Neural progenitor cell (in vitro differentiated cells): ENCODE data around the gene MTR. TPM values are rescaled to one million over a fixed set of nuclear protein-coding genes. Genes with fewer than 3 reads are reported as not detected.

Experiments used
- DNase-seq: peaks from one replicate; pipeline ENCODE4 v3.0.0-alpha.2; 2016; ENCODE audit warnings: low spot score
- H2AFZ ChIP-seq: fragments of 200-600 bp; sonication (generic); replicated peaks from 2 replicates; pipeline ENCODE4 v1.6.1; 2016; ENCODE audit warnings: antibody characterized with exemption
- H3F3A ChIP-seq: fragments of 200-600 bp; sonication (generic); 2 replicates; pipeline ENCODE4 v1.6.1; 2016; ENCODE audit warnings: antibody characterized with exemption, low read depth
- H3K27ac ChIP-seq: fragments of 200-600 bp; sonication (generic); 2 replicates; pipeline ENCODE4 v1.5.1; 2016; ENCODE audit warnings: mild to moderate bottlenecking
- H3K27me3 ChIP-seq: fragments of 200-600 bp; sonication (generic); 2 replicates; pipeline ENCODE4 v1.6.1; 2016; ENCODE audit warnings: mild to moderate bottlenecking, moderate library complexity
- H3K36me3 ChIP-seq: fragments of 200-600 bp; sonication (generic); 2 replicates; pipeline ENCODE4 v1.5.1; 2016
- H3K4me1 ChIP-seq: fragments of 200-600 bp; sonication (generic); 2 replicates; pipeline ENCODE4 v1.6.1; 2016; ENCODE audit warnings: mixed run types
- H3K4me2 ChIP-seq: fragments of 200-600 bp; sonication (generic); 2 replicates; pipeline ENCODE4 v1.6.1; 2016
- H3K4me3 ChIP-seq: fragments of 200-600 bp; sonication (generic); 2 replicates; pipeline ENCODE4 v1.5.1; 2016
- H3K79me2 ChIP-seq: fragments of 200-600 bp; sonication (generic); 2 replicates; pipeline ENCODE4 v1.6.1; 2016; ENCODE audit warnings: low read depth
- H3K9ac ChIP-seq: fragments of 200-600 bp; sonication (generic); 2 replicates; pipeline ENCODE4 v1.6.1; 2016
- H3K9me3 ChIP-seq: fragments of 200-600 bp; sonication (generic); 2 replicates; pipeline ENCODE4 v1.5.1; 2016; ENCODE audit warnings: low read depth
- H4K20me1 ChIP-seq: fragments of 200-600 bp; sonication (generic); 2 replicates; pipeline ENCODE4 v1.6.1; 2016; ENCODE audit warnings: low read depth
- H3K27ac Mint-ChIP-seq: 3 replicates; pipeline ENCODE4 v1.8.0; 2021; ENCODE audit warnings: mixed read lengths
- H3K27me3 Mint-ChIP-seq: 2 replicates; pipeline ENCODE4 v1.8.0; 2022; ENCODE audit warnings: low read depth, mild to moderate bottlenecking, inconsistent platforms, moderate library complexity, mixed read lengths; ENCODE audit not compliant: insufficient read depth
- H3K36me3 Mint-ChIP-seq: 3 replicates; pipeline ENCODE4 v1.8.0; 2021; ENCODE audit warnings: mixed read lengths
- H3K4me1 Mint-ChIP-seq: 3 replicates; pipeline ENCODE4 v1.8.0; 2021; ENCODE audit warnings: mixed read lengths
- H3K4me3 Mint-ChIP-seq: 3 replicates; pipeline ENCODE4 v1.8.0; 2021; ENCODE audit warnings: mild to moderate bottlenecking, moderate library complexity, mixed read lengths
- H3K9me3 Mint-ChIP-seq: 3 replicates; pipeline ENCODE4 v1.8.0; 2020; ENCODE audit warnings: mixed read lengths
- EZH2 ChIP-seq: fragments of 200-600 bp; sonication (generic); IDR thresholded peaks from 2 replicates; pipeline ENCODE4 v1.6.1; 2017; ENCODE audit warnings: antibody characterized with exemption, mild to moderate bottlenecking, moderate library complexity
- EZH2phosphoT487 ChIP-seq: fragments of 200-600 bp; sonication (generic); IDR thresholded peaks from 2 replicates; pipeline ENCODE4 v1.6.1; 2017; ENCODE audit warnings: antibody characterized with exemption
- total RNA-seq: library from RNA; depleted of rRNA; stranded (reverse); fragments of >200 nt; gene quantifications from 2 replicates; pipeline ENCODE4 v1.2.3, GENCODE V29; 2015; ENCODE audit warnings: low replicate concordance
- TF ChIP-seq, protein P1 (sequence below): fragments of 200-600 bp; sonication (generic); IDR thresholded peaks from 2 replicates; pipeline ENCODE4 v1.5.1; 2017; ENCODE audit warnings: antibody characterized with exemption, mild to moderate bottlenecking

MTR gene
- total RNA-seq = 19.7 and 27.3 TPM in 2 replicates

DNA sequence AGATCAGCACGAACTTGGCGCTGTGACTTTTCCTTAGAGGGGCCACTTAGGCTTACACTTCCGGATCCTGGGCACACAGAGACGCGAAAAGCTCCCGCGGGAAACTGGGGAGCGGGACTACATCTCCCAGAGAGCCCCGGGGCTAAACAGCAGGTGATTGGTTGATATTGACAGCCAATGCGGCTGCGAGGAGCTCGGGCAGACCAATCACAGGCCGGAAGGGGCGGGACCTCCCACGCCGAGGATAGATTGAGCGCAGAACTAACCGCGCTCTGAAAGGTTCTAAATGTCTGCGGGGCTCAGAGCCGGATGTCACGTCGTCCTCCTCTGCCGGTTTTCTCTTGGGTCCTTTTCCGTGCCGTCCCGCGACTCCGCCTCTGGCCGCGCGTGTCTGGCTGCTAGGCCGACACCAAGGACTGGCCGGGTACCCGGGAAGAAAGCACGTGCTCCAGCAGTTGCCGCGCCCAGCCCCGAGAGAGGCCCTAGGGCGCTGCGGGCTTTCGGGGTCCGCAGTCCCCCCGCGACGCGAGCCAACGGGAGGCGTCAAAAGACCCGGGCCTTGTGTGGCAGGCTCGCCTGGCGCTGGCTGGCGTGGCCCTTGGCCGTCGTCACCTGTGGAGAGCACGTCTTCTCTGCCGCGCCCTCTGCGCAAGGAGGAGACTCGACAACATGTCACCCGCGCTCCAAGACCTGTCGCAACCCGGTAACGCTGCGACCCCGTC, at the start of gene MTR:
Gene MTR (plus strand): TSS at position 258 of the 722 bp plus-strand sequence. CDS start 412 bp downstream, at position 670.
- Histone ChIP-seq H3K9me3 (no peaks in the 10 kb centered on the region), H3K4me2 (peak within 1 kb of the TSS; percentile 77), H3F3A (no peaks in the 10 kb centered on the region), H3K79me2 (peaks cover 36% of the 10 kb centered on the region), H3K36me3 (no peaks in the 10 kb centered on the region), H3K27ac (no peak within 1 kb of the TSS), H3K27me3 (peaks cover 11% of the 10 kb centered on the region), H3K4me3 (peak within 1 kb of the TSS; percentile 58), H3K4me1 (peaks cover 5% of the 10 kb centered on the region), H3K9ac (no peak within 1 kb of the TSS), H2AFZ (peak within 1 kb of the TSS; percentile 89), H4K20me1 (no peaks in the 10 kb centered on the region)
- TF ChIP-seq, protein P1, sequence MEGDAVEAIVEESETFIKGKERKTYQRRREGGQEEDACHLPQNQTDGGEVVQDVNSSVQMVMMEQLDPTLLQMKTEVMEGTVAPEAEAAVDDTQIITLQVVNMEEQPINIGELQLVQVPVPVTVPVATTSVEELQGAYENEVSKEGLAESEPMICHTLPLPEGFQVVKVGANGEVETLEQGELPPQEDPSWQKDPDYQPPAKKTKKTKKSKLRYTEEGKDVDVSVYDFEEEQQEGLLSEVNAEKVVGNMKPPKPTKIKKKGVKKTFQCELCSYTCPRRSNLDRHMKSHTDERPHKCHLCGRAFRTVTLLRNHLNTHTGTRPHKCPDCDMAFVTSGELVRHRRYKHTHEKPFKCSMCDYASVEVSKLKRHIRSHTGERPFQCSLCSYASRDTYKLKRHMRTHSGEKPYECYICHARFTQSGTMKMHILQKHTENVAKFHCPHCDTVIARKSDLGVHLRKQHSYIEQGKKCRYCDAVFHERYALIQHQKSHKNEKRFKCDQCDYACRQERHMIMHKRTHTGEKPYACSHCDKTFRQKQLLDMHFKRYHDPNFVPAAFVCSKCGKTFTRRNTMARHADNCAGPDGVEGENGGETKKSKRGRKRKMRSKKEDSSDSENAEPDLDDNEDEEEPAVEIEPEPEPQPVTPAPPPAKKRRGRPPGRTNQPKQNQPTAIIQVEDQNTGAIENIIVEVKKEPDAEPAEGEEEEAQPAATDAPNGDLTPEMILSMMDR = no peak
- TF ChIP-seq EZH2phosphoT487 = no peak
- no peak for TF ChIP-seq EZH2
- peak; percentile 97 for DNase-seq
- no peaks in the 10 kb centered on the region for H3K36me3 Mint-ChIP-seq
- H3K27ac Mint-ChIP-seq = peak within 1 kb of the TSS; percentile 83
- H3K27me3 Mint-ChIP-seq = peaks cover 2% of the 10 kb centered on the region
- H3K4me1 Mint-ChIP-seq = peaks cover 21% of the 10 kb centered on the region
- H3K4me3 Mint-ChIP-seq = peak within 1 kb of the TSS; percentile 97
- no peaks in the 10 kb centered on the region for H3K9me3 Mint-ChIP-seq

DNA sequence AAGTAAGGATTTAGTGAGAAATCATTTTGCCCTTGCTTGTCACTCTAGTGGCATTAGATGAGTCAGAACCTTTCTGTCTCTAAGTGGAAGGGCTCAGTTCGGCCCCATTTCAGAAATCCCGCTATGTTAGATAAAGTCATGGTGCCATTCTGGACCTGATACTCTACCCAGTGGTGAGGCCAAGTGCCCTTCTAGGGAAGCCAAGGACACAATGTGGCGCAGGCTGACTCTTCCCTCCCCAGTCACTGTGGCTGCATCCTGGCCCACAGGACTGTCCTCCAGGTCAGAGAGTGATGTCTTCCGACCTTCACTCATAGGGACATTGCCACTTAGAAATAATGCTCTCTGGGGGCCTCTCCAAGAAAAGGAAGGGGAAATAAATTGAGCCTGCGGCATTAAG, 48.3 kb upstream of the MTR start:
- H3K4me3 Mint-ChIP-seq = no peak overlapping the region
- no peak overlapping the region for H3K27ac ChIP-seq
- no peak for TF ChIP-seq EZH2
- TF ChIP-seq EZH2phosphoT487 = no peak
- TF ChIP-seq, protein P1 = no peak

DNA sequence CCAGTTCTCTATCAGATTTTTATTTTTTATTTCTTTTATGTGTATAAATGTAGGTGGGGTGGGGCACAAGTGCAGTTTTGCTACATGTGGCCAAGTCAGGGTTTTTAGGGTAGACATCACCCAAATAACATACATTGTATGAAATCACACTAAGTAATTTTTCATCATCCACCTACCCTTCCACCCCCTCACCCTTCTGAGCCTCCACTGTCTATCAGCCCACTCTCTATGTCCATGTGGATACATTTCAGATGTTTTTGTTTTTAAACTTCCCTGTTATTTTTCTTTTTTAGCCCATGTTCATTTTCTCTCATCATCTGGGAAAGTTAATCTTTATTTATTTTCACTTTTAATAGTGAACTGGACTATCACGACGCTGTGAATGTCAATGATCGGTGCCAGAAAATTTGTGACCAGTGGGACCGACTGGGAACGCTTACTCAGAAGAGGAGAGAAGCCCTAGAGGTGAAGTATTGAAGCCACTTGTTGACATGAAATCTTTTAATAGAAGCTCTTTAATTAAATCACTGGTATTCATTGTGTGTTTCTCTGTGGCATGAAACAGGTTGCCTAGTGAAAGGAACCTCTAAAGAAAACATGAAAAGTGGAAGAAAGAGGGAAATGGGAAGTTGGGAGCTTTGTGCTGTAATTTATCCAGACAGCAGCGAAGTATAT, 47.6 kb upstream of the MTR start:
- TF ChIP-seq, protein P1 = no peak
- TF ChIP-seq EZH2phosphoT487 = no peak
- no peak for TF ChIP-seq EZH2
- H3K9ac ChIP-seq = no peak overlapping the region
- H4K20me1 ChIP-seq = no peaks in the 10 kb centered on the region
- no peak overlapping the region for H3K4me3 Mint-ChIP-seq
- H3K9me3 Mint-ChIP-seq = no peaks in the 10 kb centered on the region
- H3K27me3 Mint-ChIP-seq = no peaks in the 10 kb centered on the region
- no peaks in the 10 kb centered on the region for H3K79me2 ChIP-seq
- no peak overlapping the region for H3K4me2 ChIP-seq
- H3K27ac ChIP-seq = no peak overlapping the region
- no peak overlapping the region for H3K4me3 ChIP-seq
- H3K9me3 ChIP-seq = no peaks in the 10 kb centered on the region
- DNase-seq = no peak
- no peaks in the 10 kb centered on the region for H3K27me3 ChIP-seq
- no peaks in the 10 kb centered on the region for H3K4me1 Mint-ChIP-seq
- no peaks in the 10 kb centered on the region for H3K36me3 ChIP-seq
- no peaks in the 10 kb centered on the region for H3K36me3 Mint-ChIP-seq
- H3F3A ChIP-seq = no peaks in the 10 kb centered on the region
- no peak overlapping the region for H2AFZ ChIP-seq
- no peak overlapping the region for H3K27ac Mint-ChIP-seq
- no peaks in the 10 kb centered on the region for H3K4me1 ChIP-seq

More for the DNA sequence above, 48.3 kb upstream of the MTR start:
- H3K4me2 ChIP-seq = no peak overlapping the region
- no peaks in the 10 kb centered on the region for H3K9me3 ChIP-seq
- Mint-ChIP-seq H3K36me3 (no peaks in the 10 kb centered on the region), H3K4me1 (no peaks in the 10 kb centered on the region), H3K27ac (no peak overlapping the region), H3K27me3 (no peaks in the 10 kb centered on the region), H3K9me3 (no peaks in the 10 kb centered on the region)
- H3K4me1 ChIP-seq = no peaks in the 10 kb centered on the region
- H3K4me3 ChIP-seq = no peak overlapping the region
- no peak overlapping the region for H2AFZ ChIP-seq
- H3K27me3 ChIP-seq = no peaks in the 10 kb centered on the region
- no peaks in the 10 kb centered on the region for H3K36me3 ChIP-seq
- H4K20me1 ChIP-seq = no peaks in the 10 kb centered on the region
- DNase-seq = no peak
- no peaks in the 10 kb centered on the region for H3K79me2 ChIP-seq
- H3K9ac ChIP-seq = no peak overlapping the region
- H3F3A ChIP-seq = no peaks in the 10 kb centered on the region
